Activated T-cell treated with anti-CD3 and anti-CD28 coated beads for 48 hours (primary cell): ENCODE data around the gene LY6G6C.
A peak's percentile ranks its signal among the peaks of the same experiment; 100 is the strongest.

ENCODE experiments used
- DNase-seq: peaks from one replicate; pipeline ENCODE4 v3.0.0-alpha.2; 2020; ENCODE audit warnings: low read depth

The LY6G6C gene

GRCh38 chr6:31721351-31722020, at the start of gene LY6G6C:
Gene LY6G6C, minus strand, starts transcription at chr6:31721746. Its CDS starts 67 bp downstream, at chr6:31721679.
- DNase-seq, result no peak

- DNase-seq, result no peak
Observed at GRCh38 chr6:31770860-31771259, 49.3 kb upstream of the LY6G6C start.

- DNase-seq, result peak; percentile 81
Observed at GRCh38 chr6:31769684-31770371, 48.3 kb upstream of the LY6G6C start.

GRCh38 chr6:31768363-31769257, 47.1 kb upstream of the LY6G6C start:
- DNase-seq, result no peak

GRCh38 chr6:31767096-31767645, 45.6 kb upstream of the LY6G6C start:
- no peak for DNase-seq

GRCh38 chr6:31765910-31766794, 44.6 kb upstream of the LY6G6C start:
- DNase-seq, result no peak

GRCh38 chr6:31765559-31765909, 44.0 kb upstream of the LY6G6C start:
- no peak for DNase-seq

GRCh38 chr6:31764198-31764597, 42.7 kb upstream of the LY6G6C start:
- no peak for DNase-seq

- no peak for DNase-seq
Observed at GRCh38 chr6:31763619-31763940, 42.0 kb upstream of the LY6G6C start.

GRCh38 chr6:31762878-31763618, 41.5 kb upstream of the LY6G6C start:
- DNase-seq, result no peak

GRCh38 chr6:31762356-31762755, 40.8 kb upstream of the LY6G6C start, which contains the start of gene SAPCD1:
Gene SAPCD1, plus strand, starts transcription at chr6:31762656. Its CDS starts 399 bp downstream, at chr6:31763055.
- no peak for DNase-seq

- DNase-seq, result no peak
Observed at GRCh38 chr6:31761343-31761742, 39.8 kb upstream of the LY6G6C start.

- DNase-seq, result no peak
Observed at GRCh38 chr6:31760790-31761189, 39.2 kb upstream of the LY6G6C start.

GRCh38 chr6:31758281-31758680, 36.7 kb upstream of the LY6G6C start:
- DNase-seq, result no peak

- no peak for DNase-seq
Observed at GRCh38 chr6:31752739-31753319, 31.3 kb upstream of the LY6G6C start.

- DNase-seq, result no peak
Observed at GRCh38 chr6:31750411-31751022, 29.0 kb upstream of the LY6G6C start.

GRCh38 chr6:31749301-31750036, 27.9 kb upstream of the LY6G6C start:
- DNase-seq, result no peak

- no peak for DNase-seq
Observed at GRCh38 chr6:31744422-31744821, 22.9 kb upstream of the LY6G6C start.

- no peak for DNase-seq
Observed at GRCh38 chr6:31742894-31743293, 21.3 kb upstream of the LY6G6C start.
